NCI-H146 (cell line): Measurements from ENCODE around the gene UBTFL1.
"Not testable (repeated sequence)": the region's sequence is repeated elsewhere in the genome, so short reads cannot be mapped to it uniquely, and the experiment has no call there.

Experiments
- DNase-seq: peaks from one replicate; lab custom pipeline; 2025; lab: John Stamatoyannopoulos, UW

UBTFL1 gene, protein sequence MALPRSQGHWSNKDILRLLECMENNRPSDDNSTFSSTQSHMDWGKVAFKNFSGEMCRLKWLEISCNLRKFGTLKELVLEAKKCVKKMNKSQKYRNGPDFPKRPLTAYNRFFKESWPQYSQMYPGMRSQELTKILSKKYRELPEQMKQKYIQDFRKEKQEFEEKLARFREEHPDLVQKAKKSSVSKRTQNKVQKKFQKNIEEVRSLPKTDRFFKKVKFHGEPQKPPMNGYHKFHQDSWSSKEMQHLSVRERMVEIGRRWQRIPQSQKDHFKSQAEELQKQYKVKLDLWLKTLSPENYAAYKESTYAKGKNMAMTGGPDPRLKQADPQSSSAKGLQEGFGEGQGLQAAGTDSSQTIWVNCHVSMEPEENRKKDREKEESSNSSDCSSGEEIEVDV

GRCh38 chr11:90085650-90086049 is at the start of gene UBTFL1:
TSS of gene UBTFL1 (plus strand) at chr11:90085950. CDS start at chr11:90085950, 0 bp downstream.
- DNase-seq = not testable (repeated sequence)

DNA sequence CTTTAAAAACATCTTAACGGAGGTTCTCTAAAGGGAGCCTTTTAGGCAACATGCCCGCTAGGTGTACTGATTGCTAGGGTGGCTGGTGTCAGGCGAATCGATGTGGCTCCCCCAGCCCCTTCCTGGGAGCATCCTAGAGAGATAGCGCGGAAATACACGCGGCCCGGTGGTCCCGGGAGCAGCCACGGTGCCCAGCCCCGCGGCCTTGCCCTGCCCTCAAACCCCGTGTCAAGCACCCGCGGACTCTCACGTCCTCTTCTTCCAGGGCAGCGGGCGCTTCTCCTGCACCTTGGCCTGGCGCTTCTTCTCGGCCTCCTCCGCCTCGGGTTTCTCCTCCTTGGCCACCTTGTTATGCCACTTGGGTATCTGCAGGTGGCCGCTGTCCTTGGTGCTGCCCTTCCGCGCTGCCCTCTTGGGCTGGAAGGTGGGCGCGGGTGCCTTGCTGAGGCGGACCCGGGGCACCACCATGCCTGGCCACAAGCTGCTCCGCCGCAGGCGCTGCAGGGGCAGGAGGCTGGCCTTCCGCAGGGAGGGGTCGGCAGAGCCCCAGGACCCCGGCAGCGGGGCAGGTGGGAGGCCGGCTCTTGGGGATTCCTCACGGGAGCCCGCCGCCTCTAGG is 34.0 kb upstream of the UBTFL1 start:
- DNase-seq = not testable (repeated sequence)

- not testable (repeated sequence) for DNase-seq
Observed at GRCh38 chr11:90052311-90052710, 33.4 kb upstream of the UBTFL1 start.

DNA sequence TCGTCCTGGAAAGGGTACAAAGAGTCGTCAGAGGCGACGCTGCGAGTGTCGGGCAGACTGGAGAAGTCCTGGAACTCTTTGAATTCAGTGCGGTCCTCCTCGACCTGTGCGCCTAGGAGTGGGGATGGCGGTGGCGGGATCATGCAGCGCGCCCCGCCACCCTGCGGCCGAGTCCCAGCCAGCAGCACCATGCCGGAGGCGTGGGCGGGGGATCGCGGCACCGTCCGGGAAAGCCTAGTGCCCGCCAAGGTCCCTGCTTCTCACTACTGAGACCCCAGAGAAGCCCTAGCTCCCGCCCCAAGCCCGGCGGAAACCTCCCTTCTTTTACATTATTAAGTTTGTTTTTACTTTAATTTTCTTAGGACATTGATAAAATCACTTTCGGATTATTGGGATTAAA is 32.2 kb upstream of the UBTFL1 start:
- not testable (repeated sequence) for DNase-seq

GRCh38 chr11:90088731-90089130 is 3.0 kb downstream of the UBTFL1 start:
- not testable (repeated sequence) for DNase-seq

GRCh38 chr11:90095230-90095924 is 9.6 kb downstream of the UBTFL1 start:
- not testable (repeated sequence) for DNase-seq

DNA sequence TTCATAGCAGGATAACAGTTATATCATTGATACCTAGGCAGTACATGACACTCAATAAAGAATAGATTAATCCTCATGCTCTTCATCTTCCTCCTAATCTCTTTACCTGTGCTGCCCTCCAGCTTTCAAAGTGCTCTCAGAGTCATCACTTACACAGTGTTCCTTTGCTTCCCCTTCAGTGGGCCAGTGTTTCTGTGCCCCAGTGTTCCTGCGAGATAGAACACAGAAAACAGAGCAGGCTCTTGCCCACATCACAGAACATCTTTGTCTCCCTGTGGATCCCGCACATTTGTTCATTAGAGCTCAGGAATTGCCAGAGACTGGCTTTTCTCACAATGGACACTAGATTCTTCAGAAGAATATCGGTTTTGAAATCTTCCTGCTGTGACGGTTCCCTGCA is 12.5 kb downstream of the UBTFL1 start:
- DNase-seq = not testable (repeated sequence)

- no peak for DNase-seq
Observed at GRCh38 chr11:90100431-90100830, 14.7 kb downstream of the UBTFL1 start.

- DNase-seq = peak; percentile 0
Observed at GRCh38 chr11:90113541-90113940, 27.8 kb downstream of the UBTFL1 start.

- no peak for DNase-seq
Observed at GRCh38 chr11:90120191-90120590, 34.4 kb downstream of the UBTFL1 start.

DNA sequence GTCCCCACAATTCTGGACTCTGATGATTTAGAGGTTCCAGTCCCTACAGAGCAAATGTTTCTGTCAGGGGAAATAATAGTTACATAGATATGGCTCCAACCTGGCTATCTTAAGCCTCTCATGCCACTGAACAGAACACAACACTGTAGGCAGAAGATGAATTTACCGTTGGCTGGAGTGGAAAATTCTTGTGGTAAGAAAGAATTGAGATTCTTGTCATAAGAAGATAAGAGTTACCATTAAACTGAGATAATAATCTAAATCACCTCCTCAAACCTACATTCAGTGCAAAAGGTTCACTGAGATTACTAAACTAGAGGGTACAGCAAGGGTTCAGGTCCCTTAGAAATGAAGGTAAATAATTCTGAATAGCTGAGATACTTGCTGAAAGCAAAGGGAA is 38.6 kb downstream of the UBTFL1 start:
- DNase-seq = no peak

GRCh38 chr11:90124946-90125345 is 39.2 kb downstream of the UBTFL1 start:
- no peak for DNase-seq

DNA sequence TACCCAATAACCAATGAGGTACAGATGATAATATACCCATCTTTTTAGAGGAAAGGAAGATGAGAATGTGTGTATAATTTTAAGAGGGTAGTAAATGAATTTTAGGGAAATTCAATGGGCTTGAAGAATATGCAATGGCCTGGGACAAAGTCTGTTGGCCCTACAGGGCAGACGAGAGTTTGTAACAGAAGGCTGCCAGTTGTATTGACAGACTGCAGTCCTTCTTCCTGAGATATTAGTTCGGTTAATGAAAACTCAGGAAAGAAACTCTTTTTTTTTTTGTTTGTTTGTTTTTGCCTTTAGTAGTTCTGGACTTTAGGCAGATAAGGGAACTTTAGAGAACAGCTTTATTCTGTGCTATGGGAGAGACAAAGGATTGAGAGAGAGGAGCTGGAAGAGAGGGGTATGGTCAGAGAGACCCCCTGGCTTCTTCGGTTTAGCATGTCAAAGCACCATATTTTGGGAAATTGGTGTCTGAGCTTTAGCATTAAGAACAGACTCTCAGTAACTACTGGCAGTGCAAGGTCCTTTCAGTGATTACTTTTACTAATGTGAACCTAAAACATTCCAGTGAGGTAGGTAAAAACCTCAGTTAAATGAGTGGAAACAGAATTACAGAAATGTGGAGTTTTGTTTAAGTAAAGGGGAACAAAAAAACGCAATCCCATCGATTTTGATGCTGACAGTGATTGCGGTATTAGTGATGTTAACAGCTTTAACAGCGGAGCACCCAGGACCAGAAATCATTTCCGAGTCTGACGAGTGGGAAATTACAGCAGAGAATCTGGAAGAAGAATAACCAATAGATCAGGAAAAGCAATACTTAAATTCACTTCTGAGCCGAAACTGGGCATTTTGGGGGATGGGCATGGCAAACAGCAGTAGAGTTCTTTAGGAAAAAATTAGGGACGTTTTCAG is 48.1 kb downstream of the UBTFL1 start:
- DNase-seq = no peak

- DNase-seq = no peak
Observed at GRCh38 chr11:90134478-90135003, 48.8 kb downstream of the UBTFL1 start, which contains the start of gene NAALAD2. TSS of gene NAALAD2 (plus strand) at chr11:90134663. CDS start at chr11:90134759, 96 bp downstream.

DNA sequence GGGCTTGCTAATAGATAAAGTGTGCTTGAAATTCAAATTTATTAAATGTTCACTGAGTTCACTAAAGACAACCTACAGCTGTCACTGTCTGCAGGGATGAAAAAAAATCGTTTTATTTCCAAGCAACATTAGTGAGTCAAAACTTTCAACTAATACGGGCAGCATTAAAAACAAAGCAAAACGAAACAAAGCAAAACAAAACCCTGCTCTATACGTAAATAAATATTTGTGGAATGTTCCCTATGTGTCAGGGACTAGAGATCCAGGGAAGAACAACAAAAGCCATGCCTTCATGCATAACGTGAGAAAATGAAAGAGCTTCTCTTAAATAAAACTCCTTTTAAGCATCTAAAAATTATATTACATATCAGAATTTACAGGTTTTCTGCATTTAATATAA is 49.3 kb downstream of the UBTFL1 start:
- DNase-seq = no peak
